ENCODE measurements around the gene TSPAN10. TPM values are rescaled to one million over a fixed set of nuclear protein-coding genes. Genes with fewer than 3 reads are reported as not detected.

The TSPAN10 gene
- total RNA-seq, 4 donors from 2014 or later, result 0.32 to 0.92 TPM; not detected in 2

- H3K36me3 ChIP-seq, result no peaks in the 10 kb centered on the region
- peaks cover 0 to 7% (median 5%) of the 10 kb centered on the region in 4 donors for H3K9me3 ChIP-seq
- TF ChIP-seq EP300 (IDR thresholded peaks at IDR 0.05), result no peak
- TF ChIP-seq CTCF (IDR thresholded peaks at IDR 0.05), result no peak
- no peak for TF ChIP-seq POLR2AphosphoS5 (IDR thresholded peaks at IDR 0.05)
- 71% methylated on average over 5 of the region's 9 CpGs for WGBS
- peaks cover 0 to 92% (median 28%) of the 10 kb centered on the region in 4 donors for H3K27me3 ChIP-seq
- intact Hi-C loops (cut with DNase I), result no loop called here
- no peak overlapping the region for H3K4me3 ChIP-seq
- DNase-seq (ENCODE audit: extremely low spot score), result no peak
- no peak overlapping the region for H3K27ac ChIP-seq (replicated peaks in 1 of 4)
- peaks cover 0 to 8% (median 3%) of the 10 kb centered on the region in 4 donors for H3K4me1 ChIP-seq
These were observed 14.0 kb downstream of the TSPAN10 start for GRCh38 chr17:81650951-81651350.

DNA sequence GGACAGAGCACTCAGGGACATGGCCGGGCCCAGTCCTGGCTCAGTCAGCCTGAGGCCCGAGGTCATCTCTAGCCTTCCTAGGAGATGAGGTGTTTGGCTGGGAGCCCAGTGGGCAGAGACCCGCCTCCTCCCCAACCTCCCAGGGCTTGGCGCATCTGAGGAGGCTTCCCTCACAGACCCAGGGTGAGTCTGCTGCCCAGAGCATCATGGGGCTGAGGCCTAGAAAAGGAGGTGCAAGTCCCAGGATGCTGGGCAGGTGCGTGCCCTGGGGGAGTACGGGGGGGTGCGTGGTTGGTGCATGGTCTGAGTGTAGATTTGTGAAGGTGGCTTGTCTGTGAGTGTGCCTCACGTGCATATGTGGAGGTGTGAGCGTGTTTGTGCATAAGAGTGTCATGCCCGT is 14.7 kb downstream of the TSPAN10 start:
- no peak overlapping the region for H3K4me3 ChIP-seq
- intact Hi-C loops (cut with DNase I), result no loop called here
- H3K4me1 ChIP-seq, result peaks cover 0 to 8% (median 3%) of the 10 kb centered on the region in 4 donors
- no peaks in the 10 kb centered on the region for H3K36me3 ChIP-seq
- no peak overlapping the region for H3K27ac ChIP-seq (replicated peaks in 1 of 4)
- peaks cover 0 to 7% (median 5%) of the 10 kb centered on the region in 4 donors for H3K9me3 ChIP-seq
- WGBS, result 89% methylated on average over 8 of the region's 10 CpGs
- peaks cover 0 to 92% (median 28%) of the 10 kb centered on the region in 4 donors for H3K27me3 ChIP-seq
- TF ChIP-seq POLR2AphosphoS5 (IDR thresholded peaks at IDR 0.05), result no peak
- TF ChIP-seq POLR2A (IDR thresholded peaks at IDR 0.05; ENCODE audit: low read depth), result no peak
- TF ChIP-seq EP300 (IDR thresholded peaks at IDR 0.05), result no peak
- no peak for TF ChIP-seq CTCF (IDR thresholded peaks at IDR 0.05)
- DNase-seq (ENCODE audit: extremely low spot score), result no peak

DNA sequence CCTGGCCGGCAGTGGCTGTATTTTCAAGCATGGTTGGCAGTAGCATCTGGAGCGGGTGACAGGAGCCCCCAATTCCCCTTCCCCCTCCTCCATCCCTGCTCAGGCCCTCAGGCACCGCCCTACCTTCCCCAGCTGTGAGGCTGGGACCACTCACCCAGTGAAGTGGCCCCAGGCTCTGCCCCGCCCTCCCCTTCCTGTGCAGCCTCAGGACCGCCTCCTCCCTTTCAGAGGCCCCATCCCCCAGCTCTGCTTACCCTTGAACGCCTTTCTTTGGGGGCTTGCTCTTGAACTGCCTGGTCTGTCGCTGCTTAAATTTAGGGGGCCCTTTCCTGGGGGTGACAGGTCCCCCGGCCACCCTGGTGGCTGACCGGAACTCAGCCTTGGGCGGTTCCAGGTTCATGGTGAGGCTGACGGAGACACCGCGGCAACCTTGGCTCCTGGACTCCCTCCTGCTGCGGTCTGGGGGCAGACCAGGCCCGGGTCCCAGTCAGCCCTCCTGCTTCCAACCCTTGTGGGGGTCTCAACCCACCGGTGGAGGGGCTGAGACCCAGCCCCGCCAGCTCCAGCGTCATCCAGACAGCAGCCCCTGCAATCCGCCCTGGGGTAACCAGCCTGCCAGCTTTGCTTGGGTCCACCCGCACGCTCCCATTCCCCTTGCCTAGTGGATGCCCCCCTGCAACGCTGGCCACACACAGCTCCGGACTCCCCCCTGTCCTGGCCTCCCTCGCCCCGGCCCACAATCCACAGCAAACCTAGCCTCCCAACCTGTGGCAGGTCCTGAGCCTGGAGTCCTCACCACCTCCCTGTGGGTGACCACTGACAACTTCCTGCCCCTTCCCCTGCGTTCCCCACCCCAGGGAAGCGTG is 16.1 kb downstream of the TSPAN10 start:
- no peak for DNase-seq (ENCODE audit: extremely low spot score)
- 27% methylated on average over 8 of the region's 27 CpGs for WGBS
- Histone ChIP-seq H3K36me3 (no peaks in the 10 kb centered on the region), H3K27ac (replicated peaks in 1 of 4) (no peak overlapping the region), H3K4me1 (peaks cover 0 to 4% (median 1%) of the 10 kb centered on the region in 4 donors), H3K27me3 (peaks cover 0 to 77% (median 26%) of the 10 kb centered on the region in 4 donors), H3K4me3 (no peak overlapping the region), H3K9me3 (peaks cover 0 to 7% (median 5%) of the 10 kb centered on the region in 4 donors)
- intact Hi-C loops (cut with DNase I), result no loop called here
- no peak for TF ChIP-seq POLR2AphosphoS5 (IDR thresholded peaks at IDR 0.05)
- no peak for TF ChIP-seq CTCF (IDR thresholded peaks at IDR 0.05)
- TF ChIP-seq POLR2A (IDR thresholded peaks at IDR 0.05; ENCODE audit: low read depth), result no peak
- no peak for TF ChIP-seq EP300 (IDR thresholded peaks at IDR 0.05)

- Histone ChIP-seq H3K27me3 (peaks cover 0 to 53% (median 6%) of the 10 kb centered on the region in 4 donors), H3K36me3 (no peaks in the 10 kb centered on the region), H3K9me3 (no peaks in the 10 kb centered on the region), H3K4me1 (no peaks in the 10 kb centered on the region), H3K4me3 (no peak overlapping the region), H3K27ac (replicated peaks in 1 of 4) (no peak overlapping the region)
- 60% methylated on average over 1 of the region's 18 CpGs for WGBS
- TF ChIP-seq CTCF (IDR thresholded peaks at IDR 0.05) (no peak), EP300 (IDR thresholded peaks at IDR 0.05) (no peak), POLR2A (IDR thresholded peaks at IDR 0.05; ENCODE audit: low read depth) (no peak)
- intact Hi-C loops (cut with DNase I), result no loop called here
- no peak for DNase-seq (ENCODE audit: extremely low spot score)
These were observed 18.6 kb downstream of the TSPAN10 start for GRCh38 chr17:81655378-81656117.
